ENCODE measurements around the gene UGGT2. TPM values are rescaled to one million over a fixed set of nuclear protein-coding genes. Genes with fewer than 3 reads are reported as not detected.

The UGGT2 gene
- total RNA-seq, 2 donors from 2014 or later = 17.3 to 25.6 TPM

- TF ChIP-seq CTCF (IDR thresholded peaks at IDR 0.05) = no peak
- Histone ChIP-seq H3K36me3 (no peaks in the 10 kb centered on the region), H3K4me3 (no peak overlapping the region), H3K27me3 (no peaks in the 10 kb centered on the region), H3K27ac (no peak overlapping the region), H3K9me3 (no peaks in the 10 kb centered on the region), H3K4me1 (no peaks in the 10 kb centered on the region)
- DNase-seq (ENCODE audit: low spot score) = no peak
Measured at GRCh38 chr13:96081888-96082287, 28.7 kb upstream of the UGGT2 start.

GRCh38 chr13:96080676-96081075 lies 27.5 kb upstream of the UGGT2 start:
- Histone ChIP-seq H3K4me3 (no peak overlapping the region), H3K36me3 (no peaks in the 10 kb centered on the region), H3K27me3 (no peaks in the 10 kb centered on the region), H3K27ac (no peak overlapping the region), H3K4me1 (no peaks in the 10 kb centered on the region), H3K9me3 (no peaks in the 10 kb centered on the region)
- TF ChIP-seq CTCF (IDR thresholded peaks at IDR 0.05) = no peak
- no peak for DNase-seq (ENCODE audit: low spot score)

GRCh38 chr13:96075953-96076543 lies 22.8 kb upstream of the UGGT2 start:
- Histone ChIP-seq H3K9me3 (no peaks in the 10 kb centered on the region), H3K27ac (no peak overlapping the region), H3K4me3 (no peak overlapping the region), H3K27me3 (no peaks in the 10 kb centered on the region), H3K4me1 (no peaks in the 10 kb centered on the region), H3K36me3 (no peaks in the 10 kb centered on the region)
- no peak for DNase-seq (ENCODE audit: low spot score)
- peak in 1 of 2 donors; percentile 59 for TF ChIP-seq CTCF (IDR thresholded peaks at IDR 0.05)

GRCh38 chr13:96072392-96072791 lies 19.2 kb upstream of the UGGT2 start:
- DNase-seq (ENCODE audit: low spot score) = no peak
- Histone ChIP-seq H3K4me1 (no peaks in the 10 kb centered on the region), H3K4me3 (no peak overlapping the region), H3K27ac (no peak overlapping the region), H3K36me3 (no peaks in the 10 kb centered on the region), H3K27me3 (no peaks in the 10 kb centered on the region), H3K9me3 (no peaks in the 10 kb centered on the region)
- TF ChIP-seq CTCF (IDR thresholded peaks at IDR 0.05) = no peak

GRCh38 chr13:96071504-96071903 lies 18.3 kb upstream of the UGGT2 start:
- Histone ChIP-seq H3K9me3 (no peaks in the 10 kb centered on the region), H3K36me3 (no peaks in the 10 kb centered on the region), H3K4me3 (no peak overlapping the region), H3K27ac (no peak overlapping the region), H3K27me3 (no peaks in the 10 kb centered on the region), H3K4me1 (no peaks in the 10 kb centered on the region)
- no peak for DNase-seq (ENCODE audit: low spot score)
- no peak for TF ChIP-seq CTCF (IDR thresholded peaks at IDR 0.05)

- no peak overlapping the region for H3K4me3 ChIP-seq
- H3K36me3 ChIP-seq = no peaks in the 10 kb centered on the region
- H3K9me3 ChIP-seq = no peaks in the 10 kb centered on the region
- DNase-seq (ENCODE audit: low spot score) = no peak
- H3K4me1 ChIP-seq = no peaks in the 10 kb centered on the region
- no peaks in the 10 kb centered on the region for H3K27me3 ChIP-seq
- TF ChIP-seq CTCF (IDR thresholded peaks at IDR 0.05) = no peak
- H3K27ac ChIP-seq = no peak overlapping the region
Measured at GRCh38 chr13:96068729-96069128, 15.5 kb upstream of the UGGT2 start.

All from right atrium auricular region (tissue), 2 donors.